ENCODE measurements around the gene USP24. TPM values are rescaled to one million over a fixed set of nuclear protein-coding genes. Genes with fewer than 3 reads are reported as not detected.

USP24 gene
- total RNA-seq, 1 donor from 2014 or later, result 37.7 TPM

DNA sequence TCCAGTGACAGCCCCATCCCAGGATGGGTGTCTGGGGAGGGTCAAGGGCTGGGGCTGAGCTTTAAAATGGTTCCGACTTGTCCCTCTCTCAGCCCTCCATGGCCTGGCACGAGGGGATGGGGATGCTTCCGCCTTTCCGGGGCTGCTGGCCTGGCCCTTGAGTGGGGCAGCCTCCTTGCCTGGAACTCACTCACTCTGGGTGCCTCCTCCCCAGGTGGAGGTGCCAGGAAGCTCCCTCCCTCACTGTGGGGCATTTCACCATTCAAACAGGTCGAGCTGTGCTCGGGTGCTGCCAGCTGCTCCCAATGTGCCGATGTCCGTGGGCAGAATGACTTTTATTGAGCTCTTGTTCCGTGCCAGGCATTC, 151.6 kb downstream of the USP24 start:
- Mint-ChIP-seq H3K4me3 (ENCODE audit: unreplicated experiment) (no peak overlapping the region), H3K27ac (ENCODE audit: unreplicated experiment) (no peak overlapping the region), H3K27me3 (ENCODE audit: unreplicated experiment) (peaks cover 10% of the 10 kb centered on the region), H3K36me3 (ENCODE audit: low read depth, unreplicated experiment) (peaks cover 4% of the 10 kb centered on the region), H3K4me1 (ENCODE audit: unreplicated experiment) (peaks cover 3% of the 10 kb centered on the region), H3K9me3 (ENCODE audit: unreplicated experiment) (no peaks in the 10 kb centered on the region)
- DNase-seq (ENCODE audit: low spot score), result no peak
- TF ChIP-seq, protein P1, sequence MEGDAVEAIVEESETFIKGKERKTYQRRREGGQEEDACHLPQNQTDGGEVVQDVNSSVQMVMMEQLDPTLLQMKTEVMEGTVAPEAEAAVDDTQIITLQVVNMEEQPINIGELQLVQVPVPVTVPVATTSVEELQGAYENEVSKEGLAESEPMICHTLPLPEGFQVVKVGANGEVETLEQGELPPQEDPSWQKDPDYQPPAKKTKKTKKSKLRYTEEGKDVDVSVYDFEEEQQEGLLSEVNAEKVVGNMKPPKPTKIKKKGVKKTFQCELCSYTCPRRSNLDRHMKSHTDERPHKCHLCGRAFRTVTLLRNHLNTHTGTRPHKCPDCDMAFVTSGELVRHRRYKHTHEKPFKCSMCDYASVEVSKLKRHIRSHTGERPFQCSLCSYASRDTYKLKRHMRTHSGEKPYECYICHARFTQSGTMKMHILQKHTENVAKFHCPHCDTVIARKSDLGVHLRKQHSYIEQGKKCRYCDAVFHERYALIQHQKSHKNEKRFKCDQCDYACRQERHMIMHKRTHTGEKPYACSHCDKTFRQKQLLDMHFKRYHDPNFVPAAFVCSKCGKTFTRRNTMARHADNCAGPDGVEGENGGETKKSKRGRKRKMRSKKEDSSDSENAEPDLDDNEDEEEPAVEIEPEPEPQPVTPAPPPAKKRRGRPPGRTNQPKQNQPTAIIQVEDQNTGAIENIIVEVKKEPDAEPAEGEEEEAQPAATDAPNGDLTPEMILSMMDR (IDR thresholded peaks at IDR 0.05; ENCODE audit: unreplicated experiment), result no peak

DNA sequence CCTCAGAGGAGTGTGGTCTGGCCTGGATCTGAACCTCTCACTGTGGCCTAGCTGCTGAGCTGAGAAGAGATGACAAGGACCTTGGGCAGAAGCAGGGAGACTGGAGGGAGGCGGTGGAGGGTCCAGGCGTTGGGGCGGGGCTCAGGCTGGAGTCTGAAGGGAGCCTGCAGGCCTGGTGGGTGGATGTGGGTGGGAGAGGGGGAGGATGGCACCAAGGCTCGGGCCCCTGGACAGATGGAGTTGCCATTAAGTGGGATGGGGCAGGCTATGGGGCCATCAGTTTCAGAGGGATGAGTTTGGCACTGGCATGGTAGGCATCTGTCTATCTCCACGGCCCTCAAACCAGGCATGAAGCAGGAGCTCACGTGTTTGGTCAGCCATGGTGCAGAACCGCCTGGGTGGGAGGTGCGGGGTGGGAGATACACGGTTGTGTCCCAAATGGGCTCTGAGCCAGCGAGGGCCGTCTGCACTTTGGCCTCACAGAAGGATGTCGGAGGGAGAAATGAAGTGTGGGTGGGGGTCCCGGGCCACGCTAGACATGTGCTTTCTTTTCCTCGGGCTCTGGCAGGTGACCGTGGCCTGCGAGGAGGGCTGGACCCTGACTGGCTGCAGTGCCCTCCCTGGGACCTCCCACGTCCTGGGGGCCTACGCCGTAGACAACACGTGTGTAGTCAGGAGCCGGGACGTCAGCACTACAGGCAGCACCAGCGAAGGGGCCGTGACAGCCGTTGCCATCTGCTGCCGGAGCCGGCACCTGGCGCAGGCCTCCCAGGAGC, 152.2 kb downstream of the USP24 start:
- Mint-ChIP-seq H3K4me1 (ENCODE audit: unreplicated experiment) (peaks cover 3% of the 10 kb centered on the region), H3K9me3 (ENCODE audit: unreplicated experiment) (no peaks in the 10 kb centered on the region), H3K27ac (ENCODE audit: unreplicated experiment) (no peak overlapping the region), H3K27me3 (ENCODE audit: unreplicated experiment) (peaks cover 10% of the 10 kb centered on the region), H3K4me3 (ENCODE audit: unreplicated experiment) (no peak overlapping the region), H3K36me3 (ENCODE audit: low read depth, unreplicated experiment) (peaks cover 3% of the 10 kb centered on the region)
- TF ChIP-seq, protein P1 (IDR thresholded peaks at IDR 0.05; ENCODE audit: unreplicated experiment), result no peak
- DNase-seq (ENCODE audit: low spot score), result no peak

DNA sequence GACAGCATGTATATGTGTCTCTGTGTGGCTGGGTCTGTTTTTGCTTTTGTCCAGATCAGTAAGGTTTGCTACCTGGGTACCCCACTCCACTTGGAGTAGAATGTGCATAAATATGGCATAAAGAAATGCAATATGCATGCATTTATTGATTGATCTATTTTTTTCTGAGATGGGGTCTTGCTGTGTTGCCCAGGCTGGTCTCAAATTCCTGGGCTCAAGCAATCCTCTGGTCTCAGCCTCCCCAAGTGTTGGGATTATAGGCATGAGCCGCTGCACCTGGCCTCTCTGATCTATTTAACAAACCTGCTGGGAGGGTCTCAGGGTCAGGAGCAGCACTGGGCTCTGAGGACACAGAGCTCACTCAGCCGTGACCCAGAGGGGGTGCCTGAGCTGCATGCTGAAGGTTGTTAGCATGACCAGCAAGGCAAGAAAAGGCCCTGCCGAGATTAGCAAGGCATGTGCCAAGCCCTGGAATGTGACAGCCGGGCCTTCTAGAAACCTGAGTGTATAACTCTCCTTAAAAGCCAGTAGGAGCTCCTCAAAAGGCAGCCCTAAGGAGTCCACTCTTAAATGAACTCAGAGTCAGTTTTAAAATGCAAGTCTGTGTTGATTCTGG, 153.3 kb downstream of the USP24 start:
- Mint-ChIP-seq H3K4me3 (ENCODE audit: unreplicated experiment) (no peak overlapping the region), H3K27ac (ENCODE audit: unreplicated experiment) (no peak overlapping the region), H3K36me3 (ENCODE audit: low read depth, unreplicated experiment) (peaks cover 3% of the 10 kb centered on the region), H3K4me1 (ENCODE audit: unreplicated experiment) (no peaks in the 10 kb centered on the region), H3K9me3 (ENCODE audit: unreplicated experiment) (no peaks in the 10 kb centered on the region), H3K27me3 (ENCODE audit: unreplicated experiment) (peaks cover 10% of the 10 kb centered on the region)
- no peak for DNase-seq (ENCODE audit: low spot score)
- TF ChIP-seq, protein P1 (IDR thresholded peaks at IDR 0.05; ENCODE audit: unreplicated experiment), result no peak

DNA sequence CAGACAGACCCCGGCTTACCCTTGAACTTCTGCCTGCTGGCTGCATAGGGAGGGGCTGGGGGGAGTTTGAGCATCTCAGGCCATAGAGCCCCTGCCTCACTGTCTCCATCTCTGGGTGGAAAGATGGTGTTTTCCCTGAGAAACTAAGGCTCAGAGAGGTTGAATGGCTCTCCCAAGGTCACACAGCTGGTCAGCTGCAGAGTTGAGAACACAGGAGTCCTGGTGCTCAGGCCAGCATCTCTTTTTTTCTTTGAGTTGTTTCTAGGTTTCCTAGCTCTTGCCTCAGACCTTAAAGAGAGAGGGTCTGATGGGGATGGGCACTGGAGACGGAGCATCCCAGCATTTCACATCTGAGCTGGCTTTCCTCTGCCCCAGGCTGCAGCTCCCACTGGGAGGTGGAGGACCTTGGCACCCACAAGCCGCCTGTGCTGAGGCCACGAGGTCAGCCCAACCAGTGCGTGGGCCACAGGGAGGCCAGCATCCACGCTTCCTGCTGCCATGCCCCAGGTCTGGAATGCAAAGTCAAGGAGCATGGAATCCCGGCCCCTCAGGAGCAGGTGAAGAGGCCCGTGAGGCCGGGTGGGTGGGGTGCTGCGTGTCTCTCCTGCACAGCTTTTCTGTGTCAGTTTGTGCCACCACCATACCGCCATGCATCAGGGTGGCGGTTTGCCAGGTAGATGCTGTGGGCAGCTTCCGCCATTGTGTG, 154.0 kb downstream of the USP24 start:
- Mint-ChIP-seq H3K4me3 (ENCODE audit: unreplicated experiment) (no peak overlapping the region), H3K36me3 (ENCODE audit: low read depth, unreplicated experiment) (peaks cover 3% of the 10 kb centered on the region), H3K4me1 (ENCODE audit: unreplicated experiment) (no peaks in the 10 kb centered on the region), H3K9me3 (ENCODE audit: unreplicated experiment) (no peaks in the 10 kb centered on the region), H3K27me3 (ENCODE audit: unreplicated experiment) (peaks cover 10% of the 10 kb centered on the region), H3K27ac (ENCODE audit: unreplicated experiment) (no peak overlapping the region)
- TF ChIP-seq, protein P1 (IDR thresholded peaks at IDR 0.05; ENCODE audit: unreplicated experiment), result no peak
- DNase-seq (ENCODE audit: low spot score), result no peak

Data from endothelial cell (in vitro differentiated cells).